Stimulated activated CD4-positive, alpha-beta T cell treated with anti-CD3 and anti-CD28 coated beads, Interleukin-1b, Interleukin-23, amount 100 ng/mL, for 1 hour (primary cell): ENCODE data around the gene ARAP1.
"Not testable (repeated sequence)": the region's sequence is repeated elsewhere in the genome, so short reads cannot be mapped to it uniquely, and the experiment has no call there.

Experiments
- DNase-seq, 2 donors: peaks; one replicate each; pipeline ENCODE4 v3.0.0-alpha.2; 2020; ENCODE audit warnings: low read depth in 2 of 2

The ARAP1 gene

GRCh38 chr11:72752088-72752914, at the start of gene ARAP1:
ARAP1 (minus strand) TSS chr11:72752408; CDS start chr11:72727128, 25,280 bp downstream.
- peak; percentile 50 to 51 for DNase-seq

GRCh38 chr11:72799441-72799840, 47.2 kb upstream of the ARAP1 start:
- no peak for DNase-seq

- no peak for DNase-seq
These were observed 46.2 kb upstream of the ARAP1 start for GRCh38 chr11:72798361-72798760.

- peak; percentile 88 for DNase-seq
These were observed 41.5 kb upstream of the ARAP1 start, which contains the start of gene STARD10 for GRCh38 chr11:72793425-72794367. STARD10 (minus strand) TSS chr11:72794047; CDS start chr11:72781181, 12,866 bp downstream.

GRCh38 chr11:72793076-72793424, 40.8 kb upstream of the ARAP1 start:
- DNase-seq = no peak

GRCh38 chr11:72792437-72793021, 40.3 kb upstream of the ARAP1 start:
- DNase-seq = no peak

GRCh38 chr11:72791228-72791627, 39.0 kb upstream of the ARAP1 start:
- not testable (repeated sequence) for DNase-seq

GRCh38 chr11:72789493-72790131, 37.4 kb upstream of the ARAP1 start:
- no peak for DNase-seq

- no peak for DNase-seq
These were observed 36.0 kb upstream of the ARAP1 start for GRCh38 chr11:72788241-72788640.

- no peak for DNase-seq
These were observed 35.3 kb upstream of the ARAP1 start for GRCh38 chr11:72787216-72788104.

GRCh38 chr11:72786305-72787215, 34.4 kb upstream of the ARAP1 start:
- DNase-seq = no peak

- no peak for DNase-seq
These were observed 32.5 kb upstream of the ARAP1 start for GRCh38 chr11:72784662-72785061.

- no peak for DNase-seq
These were observed 31.1 kb upstream of the ARAP1 start for GRCh38 chr11:72783144-72783905.

GRCh38 chr11:72782081-72782920, 30.1 kb upstream of the ARAP1 start:
- no peak for DNase-seq

GRCh38 chr11:72781313-72782080, 29.3 kb upstream of the ARAP1 start:
- DNase-seq = peak; percentile 18 to 29

- no peak for DNase-seq
These were observed 28.8 kb upstream of the ARAP1 start for GRCh38 chr11:72781063-72781312.

- DNase-seq = no peak
These were observed 28.3 kb upstream of the ARAP1 start for GRCh38 chr11:72780296-72781062.
